GM19043 (cell line): ENCODE measurements around the gene ZSCAN2.

Experiments used
- ATAC-seq: cut with Tn5 transposase; IDR thresholded peaks from one replicate; pipeline ENCODE4 v1.9.1; 2021; ENCODE audit warnings: low read depth; ENCODE audit not compliant: unreplicated experiment

ZSCAN2 gene

DNA sequence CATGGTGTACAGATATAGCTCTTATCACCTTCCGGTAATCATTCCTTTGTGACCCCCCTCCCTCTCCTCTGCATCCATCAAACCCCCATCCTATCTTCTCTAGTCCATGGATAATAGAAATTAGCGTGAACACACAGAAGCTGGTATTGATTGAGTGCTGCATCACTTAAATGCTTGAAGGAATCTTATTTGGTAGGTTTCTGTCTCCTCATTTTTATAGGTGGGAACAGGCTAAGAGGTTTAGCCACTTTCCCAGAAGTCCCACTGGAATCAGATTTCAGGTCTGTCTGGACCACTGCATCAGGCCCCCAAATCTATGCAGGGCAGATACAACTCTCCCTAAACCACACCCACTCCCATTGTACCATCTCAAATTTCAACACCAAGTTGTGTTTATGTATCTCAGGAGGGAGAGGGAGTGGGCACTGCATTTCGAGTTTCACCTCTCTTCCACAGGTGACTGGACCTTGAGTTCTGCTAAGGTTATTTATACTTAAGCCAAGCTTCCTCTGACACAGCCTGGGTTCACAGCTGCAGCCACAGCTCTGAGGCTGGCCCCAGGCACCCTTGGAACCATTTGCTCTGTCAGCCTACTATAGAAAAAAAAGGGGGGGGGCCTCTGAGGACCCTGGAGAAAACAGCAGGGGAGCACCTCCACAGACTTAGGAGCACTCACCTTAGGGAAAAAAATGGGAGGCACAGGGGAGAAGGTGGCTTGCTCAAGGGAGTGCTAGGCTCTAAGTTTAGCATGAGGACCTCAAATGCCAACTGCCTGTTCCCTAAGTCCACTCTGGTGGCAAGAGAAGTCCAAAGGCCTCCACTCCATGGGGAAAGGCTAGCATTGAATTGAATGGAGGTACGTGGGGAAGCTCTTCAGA is 59.3 kb downstream of the ZSCAN2 start:
- no peak for ATAC-seq

DNA sequence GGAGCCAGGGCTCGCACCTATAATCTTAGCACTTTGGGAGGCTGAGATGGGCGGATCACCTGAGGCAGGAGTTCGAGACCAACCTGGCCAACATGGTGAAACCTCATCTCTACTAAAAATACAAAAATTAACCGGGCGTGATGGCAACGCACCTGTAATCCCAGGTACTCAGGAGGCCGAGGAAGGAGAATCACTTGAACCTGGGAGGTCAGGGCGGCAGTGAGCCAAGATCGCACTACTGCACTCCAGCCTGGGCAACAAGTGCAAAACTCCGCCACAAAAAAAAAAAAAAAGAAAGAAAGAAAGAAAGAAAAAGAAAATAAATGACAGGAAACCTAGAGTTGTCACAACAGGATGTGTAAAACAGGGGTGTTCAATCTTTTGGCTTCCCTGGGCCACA is 60.2 kb downstream of the ZSCAN2 start:
- no peak for ATAC-seq

DNA sequence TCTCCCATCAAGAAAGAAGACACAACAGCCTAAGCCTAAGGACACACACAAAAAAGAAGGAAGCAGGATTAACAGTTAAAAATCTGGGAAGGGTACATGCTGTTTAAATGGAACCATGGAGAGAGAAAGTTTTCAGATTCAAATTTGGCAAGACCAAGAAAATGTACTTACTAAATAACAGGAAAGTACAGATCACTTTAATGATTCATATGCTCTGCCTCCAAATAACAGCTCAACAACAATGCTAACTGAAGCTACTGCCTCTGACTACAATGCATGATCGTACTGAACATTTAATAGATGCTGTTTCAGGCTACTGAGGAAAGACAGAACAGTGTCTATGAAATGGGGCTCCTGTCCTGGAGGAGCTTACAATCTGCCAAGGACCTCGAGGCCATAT is 65.6 kb downstream of the ZSCAN2 start:
- ATAC-seq = no peak

DNA sequence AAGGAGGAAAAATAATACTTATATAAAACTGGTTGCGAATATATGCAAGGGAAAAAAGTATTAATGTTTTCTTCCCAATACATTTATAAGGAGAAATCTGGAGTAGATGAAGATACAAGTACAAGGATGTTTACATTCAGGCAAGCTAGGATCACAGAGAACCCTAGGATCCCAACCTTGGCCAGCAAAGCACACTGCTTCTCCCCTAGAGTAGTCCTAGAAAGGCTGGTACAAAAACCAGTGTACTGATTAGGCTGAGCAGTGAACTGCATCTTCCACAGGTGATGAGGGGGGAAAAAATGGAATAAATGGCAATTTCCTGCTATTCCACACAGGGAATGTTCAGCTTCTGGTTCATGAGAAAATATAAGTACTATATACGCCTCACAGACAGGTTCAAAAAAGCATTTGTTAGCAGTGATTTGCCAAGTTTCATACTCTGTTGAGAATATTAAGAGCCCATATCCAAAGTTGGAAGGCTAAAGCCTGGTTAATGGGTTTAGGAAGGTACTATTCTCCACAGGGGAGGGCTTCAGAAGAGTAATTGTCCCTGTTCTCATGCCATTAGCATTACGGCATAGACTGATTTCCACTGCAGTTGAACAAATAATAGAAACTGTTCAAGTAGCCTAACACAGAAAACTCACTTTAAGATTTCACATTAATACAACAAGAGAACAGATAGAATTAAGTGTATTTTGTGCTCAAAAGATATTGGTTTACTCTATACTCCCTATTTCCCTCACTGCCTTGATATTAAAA is 67.6 kb downstream of the ZSCAN2 start:
- ATAC-seq = no peak

DNA sequence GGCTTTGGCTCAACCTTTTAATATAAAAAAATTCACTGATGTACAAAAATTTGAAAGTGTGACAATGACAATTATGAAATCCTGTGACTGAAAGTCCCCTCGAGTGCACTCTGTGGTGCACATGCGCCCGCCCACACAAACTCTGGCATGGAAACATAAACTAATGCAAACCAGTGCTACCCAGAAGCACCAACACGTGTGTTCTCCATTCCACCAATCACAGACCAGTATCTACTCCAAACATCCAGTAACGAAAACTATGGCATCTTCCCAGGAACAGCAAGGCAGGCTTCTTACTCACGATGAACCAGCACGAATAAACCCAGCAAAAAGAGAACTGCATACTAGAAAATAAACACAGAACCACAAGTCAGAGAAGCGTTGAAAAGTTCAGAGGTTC is 68.9 kb downstream of the ZSCAN2 start:
- no peak for ATAC-seq

DNA sequence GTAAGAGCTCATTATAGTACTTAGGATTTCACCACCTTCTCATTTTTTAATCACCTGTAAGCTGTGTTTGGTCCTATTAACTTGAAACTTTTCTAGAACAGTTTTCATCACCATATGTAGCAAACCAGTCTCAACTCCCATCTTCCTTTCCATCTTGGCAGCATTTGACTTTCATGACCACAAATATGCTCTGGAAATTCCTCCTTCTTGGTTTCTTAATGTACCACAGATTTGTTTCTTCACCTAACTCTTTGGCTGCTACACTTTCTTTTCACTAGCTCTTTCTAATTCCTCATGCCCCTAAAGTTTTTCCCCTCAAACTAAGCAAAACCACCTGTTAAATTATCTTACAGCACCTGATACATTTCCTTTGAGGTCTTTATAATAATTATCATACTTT is 70.4 kb downstream of the ZSCAN2 start:
- ATAC-seq = no peak
